A549 treated with CpdA at 1 μM for 4 hours (cell line): ENCODE data around the gene HOXD10. TPM values are rescaled to one million over a fixed set of nuclear protein-coding genes. Genes with fewer than 3 reads are reported as not detected.

Experiments used
- total RNA-seq: library from RNA; stranded (reverse); fragments of 200-300 nt; extraction: Qiagen RNA extraction; gene quantifications from 5 replicates; pipeline ENCODE4 v1.2.3, GENCODE V29; 2022; ENCODE audit warnings: low read depth

Gene HOXD10
- 5.5 to 8.1 TPM (median 7.0 TPM) in 5 replicates for total RNA-seq

DNA sequence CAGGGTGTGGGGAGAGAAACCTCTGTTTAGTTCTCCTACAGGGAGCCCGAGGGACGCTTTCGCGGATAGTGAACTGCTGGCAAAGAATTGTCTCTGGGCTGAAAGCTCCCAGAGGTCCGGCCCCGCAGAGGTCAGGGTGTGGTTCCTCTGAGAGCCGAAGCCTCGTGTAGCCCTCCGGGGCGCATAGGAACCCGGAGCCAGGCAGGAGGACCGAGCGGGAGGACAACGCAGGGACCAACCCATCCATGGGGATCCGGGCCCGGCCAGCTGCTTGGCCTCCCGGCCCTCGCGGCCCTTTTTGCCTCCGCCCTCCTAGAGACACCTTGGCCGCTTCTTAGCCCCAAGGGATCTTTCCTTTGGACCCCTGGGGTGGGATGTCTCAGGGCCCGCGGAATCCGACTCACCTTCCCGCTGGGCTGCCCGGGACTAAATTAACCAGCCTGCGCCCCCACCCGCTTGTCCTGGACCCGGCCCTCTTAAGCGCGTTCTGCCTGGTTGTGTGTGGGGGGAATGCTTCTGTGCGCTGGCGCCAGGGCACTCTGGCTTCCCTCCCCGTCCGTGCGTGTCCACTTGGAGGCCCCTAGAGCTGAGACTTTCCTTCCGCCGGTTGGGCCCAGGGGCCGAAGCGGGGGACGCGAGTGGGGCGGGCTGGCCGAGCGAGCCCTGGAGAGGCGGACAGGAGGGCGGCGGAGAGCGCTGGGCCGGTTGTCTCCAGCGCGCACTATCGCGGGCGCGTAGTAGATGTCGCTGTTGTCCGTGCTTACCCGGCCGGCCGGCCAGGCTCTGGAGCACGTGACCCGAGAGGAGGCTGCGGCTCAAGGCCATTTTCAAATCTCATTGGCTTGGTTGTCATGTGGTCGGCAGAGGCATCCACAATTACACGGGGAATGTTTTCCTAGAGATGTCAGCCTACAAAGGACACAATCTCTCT is at the start of gene HOXD10:
TSS of gene HOXD10 (plus strand) at position 896 of the 931 bp plus-strand sequence. CDS start 56 bp downstream, outside the sequence.

GRCh38 chr2:176083796-176084261 is 32.7 kb upstream of the HOXD10 start, which contains the start of gene EVX2:
EVX2 (minus strand) TSS chr2:176083962; CDS start chr2:176083776, 186 bp downstream.

DNA sequence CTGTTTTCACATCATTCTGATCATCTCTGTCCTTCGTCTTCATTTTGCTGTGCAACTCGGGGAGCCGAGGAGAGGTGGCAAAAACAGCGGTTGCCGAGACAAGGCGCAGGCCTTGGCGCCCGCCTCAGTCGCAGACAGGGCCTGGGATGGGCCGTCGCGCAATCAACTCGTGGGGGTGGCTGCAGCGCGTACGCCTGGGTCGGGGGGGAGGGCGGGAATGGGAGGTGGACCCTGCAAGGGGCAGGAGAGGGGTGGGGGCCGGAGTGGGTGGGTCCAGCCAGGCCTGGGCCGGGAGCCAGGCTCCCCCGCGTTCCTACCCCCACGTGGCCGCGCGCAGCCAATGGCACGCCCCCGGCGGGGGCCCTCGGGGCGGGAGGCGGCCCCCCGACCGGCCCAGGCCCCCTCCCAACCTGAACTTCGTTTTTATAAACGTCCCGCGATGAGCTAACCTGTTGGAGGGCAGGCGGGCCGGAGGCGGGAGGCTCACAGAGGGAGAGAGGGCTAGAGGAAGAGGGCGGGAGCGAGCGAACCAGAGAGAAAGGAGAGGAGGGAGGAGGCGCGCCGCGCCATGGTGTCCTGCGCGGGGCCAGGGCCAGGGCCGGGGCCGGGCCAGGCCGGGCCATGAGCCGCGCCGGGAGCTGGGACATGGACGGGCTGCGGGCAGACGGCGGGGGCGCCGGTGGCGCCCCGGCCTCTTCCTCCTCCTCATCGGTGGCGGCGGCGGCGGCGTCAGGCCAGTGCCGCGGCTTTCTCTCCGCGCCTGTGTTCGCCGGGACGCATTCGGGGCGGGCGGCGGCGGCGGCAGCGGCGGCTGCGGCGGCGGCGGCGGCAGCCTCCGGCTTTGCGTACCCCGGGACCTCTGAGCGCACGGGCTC is 24.1 kb upstream of the HOXD10 start, which contains the start of gene HOXD13:
TSS of gene HOXD13 (plus strand) at position 452 of the 875 bp plus-strand sequence. CDS start at position 622, 170 bp downstream.

DNA sequence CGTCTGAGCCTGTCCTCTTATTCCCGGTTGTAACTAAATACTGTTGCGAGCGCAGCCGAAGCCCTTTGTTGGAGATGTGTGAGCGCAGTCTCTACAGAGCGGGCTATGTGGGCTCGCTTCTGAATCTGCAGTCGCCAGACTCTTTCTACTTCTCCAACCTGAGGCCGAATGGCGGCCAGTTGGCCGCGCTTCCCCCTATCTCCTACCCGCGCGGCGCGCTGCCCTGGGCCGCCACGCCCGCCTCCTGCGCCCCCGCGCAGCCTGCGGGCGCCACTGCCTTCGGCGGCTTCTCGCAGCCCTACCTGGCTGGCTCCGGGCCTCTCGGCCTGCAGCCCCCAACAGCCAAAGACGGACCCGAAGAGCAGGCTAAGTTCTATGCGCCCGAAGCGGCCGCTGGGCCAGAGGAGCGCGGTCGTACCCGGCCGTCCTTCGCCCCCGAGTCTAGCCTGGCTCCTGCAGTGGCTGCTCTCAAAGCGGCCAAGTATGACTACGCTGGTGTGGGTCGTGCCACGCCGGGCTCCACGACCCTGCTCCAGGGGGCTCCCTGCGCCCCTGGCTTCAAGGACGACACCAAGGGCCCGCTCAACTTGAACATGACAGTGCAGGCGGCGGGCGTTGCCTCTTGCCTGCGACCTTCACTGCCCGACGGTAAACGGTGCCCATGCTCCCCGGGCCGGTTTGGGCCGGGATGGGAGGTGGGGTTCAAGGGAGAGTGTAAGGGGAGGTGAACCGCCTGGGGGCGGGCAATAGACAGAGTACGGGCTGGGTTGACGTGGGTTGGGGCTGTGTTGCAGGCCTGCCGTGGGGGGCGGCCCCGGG is 16.6 kb upstream of the HOXD10 start, which contains the start of gene HOXD12:
TSS of gene HOXD12 (plus strand) at position 68 of the 819 bp plus-strand sequence. CDS start at position 75, 7 bp downstream.

DNA sequence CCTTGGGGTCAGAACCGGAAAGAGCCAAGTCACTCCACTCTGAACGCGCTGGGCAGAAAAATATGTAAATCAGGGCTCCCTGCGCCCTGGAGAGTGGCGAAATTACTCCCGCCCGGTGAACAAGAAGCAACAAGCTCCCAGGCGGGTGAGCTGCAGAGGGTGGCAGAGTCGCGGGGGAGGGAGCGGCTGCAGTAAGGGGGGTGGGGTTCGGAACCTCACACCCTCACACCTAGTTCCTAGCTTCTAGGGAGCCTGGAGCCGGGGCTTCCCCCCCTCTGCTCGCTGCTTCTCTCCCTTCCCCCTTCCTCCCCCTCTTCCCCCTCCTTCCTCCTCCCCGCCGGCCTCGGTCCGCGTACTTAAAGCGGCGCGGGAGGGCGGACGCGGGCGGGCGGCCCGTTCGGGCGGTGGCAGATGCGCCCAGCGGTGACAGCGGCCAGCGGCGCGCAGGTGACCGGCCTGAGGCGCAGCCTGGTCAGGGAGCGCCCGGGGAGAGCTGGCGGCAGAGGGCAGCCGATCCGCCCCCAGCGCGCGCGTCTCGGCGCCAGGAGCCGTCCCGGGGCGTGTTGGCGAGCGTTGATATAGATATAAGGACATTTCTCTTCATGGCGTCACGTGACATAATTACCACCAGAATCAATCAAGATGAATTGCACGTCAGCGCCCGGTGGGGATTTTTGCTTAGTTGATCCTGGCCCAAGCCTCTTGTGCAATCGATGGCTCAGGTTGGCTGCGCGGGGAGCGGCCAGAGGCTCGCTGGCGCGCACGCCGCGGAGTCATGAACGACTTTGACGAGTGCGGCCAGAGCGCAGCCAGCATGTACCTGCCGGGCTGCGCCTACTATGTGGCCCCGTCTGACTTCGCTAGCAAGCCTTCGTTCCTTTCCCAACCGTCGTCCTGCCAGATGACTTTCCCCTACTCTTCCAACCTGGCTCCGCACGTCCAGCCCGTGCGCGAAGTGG is 9.7 kb upstream of the HOXD10 start, which contains the start of gene HOXD11:
TSS of gene HOXD11 (plus strand) at position 700 of the 959 bp plus-strand sequence. CDS start at position 776, 76 bp downstream.

DNA sequence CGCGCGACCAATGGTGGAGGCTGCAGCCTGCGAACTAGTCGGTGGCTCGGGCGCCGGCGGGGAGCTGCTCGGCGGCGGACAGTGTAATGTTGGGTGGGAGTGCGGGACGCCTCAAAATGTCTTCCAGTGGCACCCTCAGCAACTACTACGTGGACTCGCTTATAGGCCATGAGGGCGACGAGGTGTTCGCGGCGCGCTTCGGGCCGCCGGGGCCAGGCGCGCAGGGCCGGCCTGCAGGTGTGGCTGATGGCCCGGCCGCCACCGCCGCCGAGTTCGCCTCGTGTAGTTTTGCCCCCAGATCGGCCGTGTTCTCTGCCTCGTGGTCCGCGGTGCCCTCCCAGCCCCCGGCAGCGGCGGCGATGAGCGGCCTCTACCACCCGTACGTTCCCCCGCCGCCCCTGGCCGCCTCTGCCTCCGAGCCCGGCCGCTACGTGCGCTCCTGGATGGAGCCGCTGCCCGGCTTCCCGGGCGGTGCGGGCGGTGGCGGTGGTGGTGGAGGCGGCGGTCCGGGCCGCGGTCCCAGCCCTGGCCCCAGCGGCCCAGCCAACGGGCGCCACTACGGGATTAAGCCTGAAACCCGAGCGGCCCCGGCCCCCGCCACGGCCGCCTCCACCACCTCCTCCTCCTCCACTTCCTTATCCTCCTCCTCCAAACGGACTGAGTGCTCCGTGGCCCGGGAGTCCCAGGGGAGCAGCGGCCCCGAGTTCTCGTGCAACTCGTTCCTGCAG is 6.3 kb downstream of the HOXD10 start, which contains the start of gene HOXD9:
TSS of gene HOXD9 (plus strand) at position 37 of the 728 bp plus-strand sequence. CDS start at position 87, 50 bp downstream.

GRCh38 chr2:176128982-176129796 is 12.6 kb downstream of the HOXD10 start, which contains the start of gene HOXD8:
HOXD8 (plus strand) TSS chr2:176129705; CDS start chr2:176130367, 662 bp downstream.

DNA sequence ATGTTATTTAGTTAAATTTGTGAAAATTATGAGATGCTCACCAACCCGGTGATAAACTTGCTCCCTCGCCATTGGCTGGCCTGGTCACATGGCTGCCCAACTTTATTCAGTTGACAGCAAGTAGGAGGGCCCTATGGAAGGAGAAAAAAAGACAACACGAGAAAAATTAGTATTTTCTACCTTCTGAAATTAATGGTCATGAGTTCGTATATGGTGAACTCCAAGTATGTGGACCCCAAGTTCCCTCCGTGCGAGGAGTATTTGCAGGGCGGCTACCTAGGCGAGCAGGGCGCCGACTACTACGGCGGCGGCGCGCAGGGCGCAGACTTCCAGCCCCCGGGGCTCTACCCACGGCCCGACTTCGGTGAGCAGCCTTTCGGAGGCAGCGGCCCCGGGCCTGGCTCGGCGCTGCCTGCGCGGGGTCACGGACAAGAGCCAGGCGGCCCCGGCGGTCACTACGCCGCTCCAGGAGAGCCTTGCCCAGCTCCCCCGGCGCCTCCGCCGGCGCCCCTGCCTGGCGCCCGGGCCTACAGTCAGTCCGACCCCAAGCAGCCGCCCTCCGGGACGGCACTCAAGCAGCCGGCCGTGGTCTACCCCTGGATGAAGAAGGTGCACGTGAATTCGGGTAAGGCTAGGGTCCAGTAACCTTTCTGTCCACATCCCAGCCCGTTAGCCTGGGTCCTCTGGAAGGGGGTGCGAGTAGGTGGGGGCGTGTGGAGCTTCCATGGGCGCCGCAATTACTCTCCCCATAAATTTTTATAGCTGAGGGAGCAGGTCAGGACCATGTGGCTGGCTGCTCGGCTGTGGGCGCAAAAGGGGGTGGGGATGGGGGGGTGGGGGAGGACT is 35.1 kb downstream of the HOXD10 start, which contains the start of gene HOXD4:
TSS of gene HOXD4 (plus strand) at position 109 of the 846 bp plus-strand sequence. CDS start at position 193, 84 bp downstream.

DNA sequence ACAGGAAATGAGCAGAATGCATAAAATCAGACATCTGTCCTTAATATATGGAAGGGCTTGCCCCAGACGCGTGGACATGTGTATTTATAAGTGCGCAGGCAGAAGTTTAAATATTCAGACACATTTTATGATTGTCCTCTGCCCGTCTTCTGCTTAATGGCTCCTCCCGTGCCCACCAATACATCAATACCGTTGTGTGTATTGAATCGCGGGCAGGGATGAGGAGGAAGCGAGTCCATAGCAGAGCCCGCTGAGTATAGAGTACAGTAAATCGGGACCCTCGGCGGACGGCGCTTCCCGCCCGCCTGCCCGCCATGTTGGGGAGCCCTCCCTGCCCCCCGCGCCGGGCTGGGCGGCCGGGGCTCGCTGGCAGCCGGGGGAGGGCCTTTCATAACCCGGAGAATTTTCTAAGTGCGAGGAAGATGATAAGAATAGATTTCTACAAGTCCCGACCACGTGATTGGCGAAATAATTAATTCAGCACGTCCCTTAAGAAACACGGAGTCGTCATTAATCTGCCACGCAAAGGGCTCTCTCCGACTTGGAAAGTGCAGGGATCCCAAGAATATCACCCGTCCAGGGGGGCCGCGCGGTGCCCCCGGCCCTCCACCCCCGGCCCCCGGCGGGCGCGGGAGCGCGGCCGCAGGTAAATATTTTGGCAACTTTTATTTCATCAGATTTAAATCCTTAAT is 40.4 kb downstream of the HOXD10 start, which contains the start of gene HOXD3:
TSS of gene HOXD3 (plus strand) at position 501 of the 692 bp plus-strand sequence. CDS start 11,808 bp downstream, outside the sequence.

Other genes starting within 250 kb of the HOXD10 start
- gene LNPK, start 114.5 kb upstream of the HOXD10 start, total RNA-seq, result 11.0 to 20.4 TPM (median 14.4 TPM) in 5 replicates
- gene EVX2, start 32.8 kb upstream of the HOXD10 start, total RNA-seq, result not detected in 5 replicates
- gene HOXD13, start 24.1 kb upstream of the HOXD10 start, total RNA-seq, result 0.16 to 0.34 TPM (median 0.30 TPM) in 5 replicates
- gene HOXD12, start 17.0 kb upstream of the HOXD10 start, total RNA-seq, result not detected in 5 replicates
- 6.1 to 8.3 TPM (median 6.6 TPM) in 5 replicates for gene HOXD11, start 9.5 kb upstream of the HOXD10 start, total RNA-seq
- 0.98 to 1.4 TPM (median 1.3 TPM) in 5 replicates for gene HOXD9, start 5.9 kb downstream of the HOXD10 start, total RNA-seq
- 4.5 to 6.6 TPM (median 5.4 TPM) in 5 replicates for gene HOXD8, start 12.9 kb downstream of the HOXD10 start, total RNA-seq
- gene HOXD4, start 34.8 kb downstream of the HOXD10 start, total RNA-seq, result 0.36 to 0.50 TPM (median 0.46 TPM) in 4 of 5 replicates, not detected in the other
- gene HOXD3, start 40.5 kb downstream of the HOXD10 start, total RNA-seq, result 0.15 to 0.35 TPM (median 0.27 TPM) in 4 of 5 replicates, not detected in the other
- 0.20 to 0.39 TPM (median 0.36 TPM) in 5 replicates for gene HOXD1, start 71.9 kb downstream of the HOXD10 start, total RNA-seq
- gene MTX2, start 152.7 kb downstream of the HOXD10 start, total RNA-seq, result 43.9 to 50.9 TPM (median 44.9 TPM) in 5 replicates